Inflammatory macrophage (primary cell): Measurements from ENCODE around the gene MAN1A1.
"Not testable (repeated sequence)": the region's sequence is repeated elsewhere in the genome, so short reads cannot be mapped to it uniquely, and the experiment has no call there.

Experiments
- DNase-seq, 2 donors: peaks; one replicate each; pipeline ENCODE4 v3.0.0-alpha.2; 2020 to 2022

MAN1A1 gene

GRCh38 chr6:119170447-119171087 is 179.0 kb downstream of the MAN1A1 start:
- no peak for DNase-seq

- DNase-seq = no peak
Observed at GRCh38 chr6:119170103-119170446, 179.5 kb downstream of the MAN1A1 start.

- DNase-seq = not testable (repeated sequence)
Observed at GRCh38 chr6:119169355-119169754, 180.2 kb downstream of the MAN1A1 start.

GRCh38 chr6:119166024-119166784 is 183.4 kb downstream of the MAN1A1 start:
- no peak for DNase-seq

- DNase-seq = no peak
Observed at GRCh38 chr6:119163006-119163405, 186.6 kb downstream of the MAN1A1 start.

GRCh38 chr6:119162134-119162775 is 187.3 kb downstream of the MAN1A1 start:
- no peak for DNase-seq

- no peak for DNase-seq
Observed at GRCh38 chr6:119161438-119161837, 188.1 kb downstream of the MAN1A1 start.

- no peak for DNase-seq
Observed at GRCh38 chr6:119160911-119161310, 188.7 kb downstream of the MAN1A1 start.

- peak; percentile 89 to 96 for DNase-seq
Observed at GRCh38 chr6:119158057-119158848, 191.3 kb downstream of the MAN1A1 start.

GRCh38 chr6:119157506-119157815 is 192.1 kb downstream of the MAN1A1 start:
- DNase-seq = no peak

GRCh38 chr6:119156757-119157505 is 192.6 kb downstream of the MAN1A1 start:
- no peak for DNase-seq

- DNase-seq = not testable (repeated sequence)
Observed at GRCh38 chr6:119156082-119156481, 193.5 kb downstream of the MAN1A1 start.

GRCh38 chr6:119152187-119152586 is 197.4 kb downstream of the MAN1A1 start:
- DNase-seq = no peak

- DNase-seq = no peak
Observed at GRCh38 chr6:119148825-119149525, 200.6 kb downstream of the MAN1A1 start.

GRCh38 chr6:119148098-119148824 is 201.3 kb downstream of the MAN1A1 start:
- DNase-seq = peak; percentile 73 to 82

- peak; percentile 95 to 96 for DNase-seq
Observed at GRCh38 chr6:119147101-119148053, 202.2 kb downstream of the MAN1A1 start.

GRCh38 chr6:119145111-119145510 is 204.4 kb downstream of the MAN1A1 start:
- peak in 1 of 2 donors; percentile 40 for DNase-seq

- no peak for DNase-seq
Observed at GRCh38 chr6:119142637-119143036, 206.9 kb downstream of the MAN1A1 start.

GRCh38 chr6:119142041-119142440 is 207.5 kb downstream of the MAN1A1 start:
- no peak for DNase-seq
